OCI-M1 (cell line): ENCODE measurements around the gene USF2.

Source experiments
- DNase-seq: peaks from one replicate; lab custom pipeline; 2025; lab: John Stamatoyannopoulos, UW

USF2 gene

DNA sequence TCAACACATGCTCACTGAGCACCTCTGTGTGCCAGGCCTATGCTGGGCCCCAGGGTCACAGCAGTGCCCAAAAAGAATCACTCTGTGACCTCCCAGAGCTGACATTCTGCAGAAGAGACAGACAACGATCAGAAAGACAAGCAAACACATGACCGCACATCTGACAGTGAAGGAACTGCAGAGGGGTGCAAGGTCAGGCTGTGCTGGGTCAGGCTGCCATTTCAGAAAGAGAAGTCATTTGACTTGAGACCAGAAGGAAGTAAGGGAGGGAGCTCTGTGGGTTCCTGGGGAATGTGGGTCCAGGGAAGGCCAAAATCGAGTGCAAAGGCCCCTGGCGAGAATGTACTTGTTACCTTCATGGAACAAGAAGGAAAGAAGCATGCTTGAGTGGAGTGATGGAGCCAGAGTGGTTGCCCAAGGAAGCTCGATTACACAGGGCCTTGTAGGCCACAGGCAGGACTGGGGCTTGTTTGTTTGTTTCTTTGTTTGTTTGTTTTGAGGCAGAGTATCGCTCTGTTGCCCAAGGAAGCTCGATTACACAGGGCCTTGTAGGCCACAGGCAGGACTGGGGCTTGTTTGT lies 48.8 kb downstream of the USF2 start:
- no peak for DNase-seq

DNA sequence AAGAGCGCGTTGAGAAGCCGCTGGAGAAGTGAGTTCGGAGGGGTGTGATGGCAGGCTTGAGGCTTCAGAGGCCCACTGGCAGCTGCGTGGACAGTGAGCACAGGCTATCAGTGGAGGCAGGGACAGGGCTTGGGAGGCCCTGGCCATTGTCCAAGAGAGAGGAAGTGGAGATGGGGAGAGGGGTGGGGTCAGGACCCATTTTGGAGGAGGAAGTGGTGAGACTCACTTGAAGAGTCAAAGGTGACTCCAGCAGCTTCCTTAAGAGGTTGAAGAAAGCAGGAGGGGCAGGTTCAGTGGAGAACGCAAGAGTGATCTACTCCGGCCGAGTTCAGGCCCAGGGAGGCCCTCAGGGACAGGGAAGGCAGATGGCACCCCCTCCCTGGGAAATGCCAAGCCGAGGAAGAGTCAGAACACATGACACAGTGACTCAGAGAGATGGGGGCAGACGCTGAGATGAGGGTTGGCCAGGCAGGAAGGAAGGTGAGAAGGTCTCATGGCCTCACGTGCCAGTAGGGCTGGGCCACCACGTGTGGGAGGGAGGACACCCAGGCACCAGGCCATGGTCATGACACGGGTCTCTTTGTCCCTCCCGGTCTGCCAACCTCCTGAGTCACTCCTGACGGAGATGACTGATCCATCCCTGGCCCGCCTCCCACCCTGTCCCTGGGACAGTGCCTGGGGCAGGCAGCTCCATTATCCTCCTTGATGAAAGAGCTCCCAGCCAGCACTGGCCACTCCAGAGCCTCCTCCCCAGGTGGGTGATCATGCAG lies 50.1 kb downstream of the USF2 start:
- DNase-seq = peak; percentile 48

DNA sequence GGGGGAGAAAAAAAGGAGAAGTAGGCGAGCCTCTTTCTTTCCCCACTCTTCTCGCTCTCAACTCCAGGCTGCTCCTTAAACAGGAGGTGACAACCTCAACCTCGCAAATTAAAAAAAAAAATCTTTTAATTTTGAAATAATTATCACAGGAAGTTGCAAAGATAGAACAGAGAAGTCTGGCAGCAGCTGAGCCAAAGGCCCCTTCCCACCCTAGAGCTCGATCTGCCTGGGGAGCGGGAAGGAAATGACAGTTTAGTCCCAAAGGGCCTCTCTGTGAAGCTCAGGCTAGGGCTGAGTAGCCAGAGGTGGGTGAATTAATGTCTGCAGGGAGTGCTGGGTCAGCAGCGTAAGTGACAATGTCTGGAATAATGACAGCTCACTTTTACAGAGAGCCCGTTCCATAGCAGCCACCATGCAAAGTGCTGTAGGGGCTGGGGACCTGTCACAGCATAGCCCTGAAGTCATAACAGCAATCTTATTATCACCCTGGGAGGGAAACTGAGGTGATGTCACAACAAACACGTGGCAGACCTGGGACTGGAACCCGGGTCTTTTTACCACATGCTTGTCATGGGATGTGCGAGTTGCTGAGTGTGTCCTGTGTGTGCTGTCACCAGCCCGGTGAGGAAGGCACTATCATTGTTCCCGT lies 51.4 kb downstream of the USF2 start:
- no peak for DNase-seq

DNA sequence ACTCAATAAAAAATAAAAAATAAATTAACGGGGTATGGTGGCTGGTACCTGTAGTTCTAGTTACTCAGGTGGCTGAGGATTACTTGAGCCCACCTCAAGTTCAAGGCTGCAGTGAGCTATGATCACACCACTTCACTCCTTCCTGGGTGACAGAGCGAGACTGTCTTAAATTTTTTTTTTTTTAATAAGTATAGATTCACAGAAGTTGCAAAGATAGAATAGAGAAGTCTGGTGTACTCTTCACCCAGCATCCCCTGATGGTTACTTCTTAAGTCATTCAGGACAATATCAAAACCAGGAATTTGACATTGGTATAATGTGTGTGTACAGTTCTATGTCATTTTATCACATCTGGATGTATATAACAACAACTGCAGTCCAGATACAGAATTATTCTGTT lies 52.5 kb downstream of the USF2 start:
- DNase-seq = no peak

DNA sequence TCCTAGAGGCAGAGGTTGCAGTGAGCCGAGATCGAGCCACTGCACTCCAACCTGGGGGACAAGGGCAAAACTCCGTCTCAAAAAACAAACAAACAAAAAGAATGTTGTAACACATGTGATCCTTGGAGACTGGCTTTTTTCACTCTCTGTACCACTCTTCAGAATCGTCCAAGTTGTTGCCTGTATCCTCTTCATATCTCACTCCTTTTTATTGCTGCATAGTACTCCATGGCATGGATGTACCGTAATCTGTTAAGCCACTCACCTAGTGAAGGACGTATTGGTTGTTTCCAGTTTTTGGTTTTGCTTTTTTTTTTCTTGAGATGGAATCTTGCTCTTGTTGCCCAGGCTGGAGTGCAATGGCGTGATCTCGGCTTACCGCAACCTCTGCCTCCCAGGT lies 53.3 kb downstream of the USF2 start:
- no peak for DNase-seq

DNA sequence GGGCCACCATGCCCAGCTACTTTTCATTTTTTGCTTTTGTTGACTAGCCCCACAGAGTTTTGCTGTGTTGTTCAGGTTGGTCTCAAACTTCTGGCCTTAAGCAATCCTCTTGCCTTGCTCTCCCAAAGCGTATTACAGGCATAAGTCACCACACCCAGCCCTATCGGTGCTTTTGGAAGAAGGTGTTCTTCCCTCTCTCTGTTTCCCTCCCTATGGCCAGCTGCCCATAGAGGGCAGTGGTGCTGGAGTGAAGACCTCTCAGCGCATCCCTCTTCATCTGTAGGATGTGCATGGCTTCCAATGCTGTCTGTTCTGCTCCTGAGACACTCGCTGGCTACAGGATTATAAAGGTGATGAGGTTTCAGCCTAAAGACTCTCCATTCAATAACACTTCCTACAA lies 58.9 kb downstream of the USF2 start:
- DNase-seq = peak; percentile 49

DNA sequence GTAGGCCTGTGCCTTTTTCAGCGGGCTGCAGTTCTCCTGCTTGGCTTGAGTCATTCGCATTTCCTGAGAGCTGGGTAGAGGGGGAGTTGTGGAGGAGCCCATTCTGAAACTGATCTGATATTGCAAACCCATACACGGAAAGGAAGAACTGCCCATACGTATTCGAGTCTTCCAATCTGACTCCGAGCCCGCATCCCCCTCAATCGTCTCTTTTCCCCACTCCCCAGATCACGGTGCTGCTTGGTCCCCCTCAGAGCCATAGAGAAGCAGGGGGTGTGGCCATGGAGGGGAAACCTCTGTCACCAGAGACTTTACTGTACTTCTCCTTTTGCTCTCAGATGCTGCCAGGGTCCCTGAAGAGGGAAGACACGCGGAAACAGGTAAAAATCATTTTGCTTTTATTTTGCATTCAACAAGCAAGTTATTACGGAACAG lies 60.1 kb downstream of the USF2 start, which contains the start of gene CD22:
CD22 (plus strand) TSS at position 337 of the 435 bp plus-strand sequence. CDS start 2,854 bp downstream, outside the sequence.
- DNase-seq = peak; percentile 34

DNA sequence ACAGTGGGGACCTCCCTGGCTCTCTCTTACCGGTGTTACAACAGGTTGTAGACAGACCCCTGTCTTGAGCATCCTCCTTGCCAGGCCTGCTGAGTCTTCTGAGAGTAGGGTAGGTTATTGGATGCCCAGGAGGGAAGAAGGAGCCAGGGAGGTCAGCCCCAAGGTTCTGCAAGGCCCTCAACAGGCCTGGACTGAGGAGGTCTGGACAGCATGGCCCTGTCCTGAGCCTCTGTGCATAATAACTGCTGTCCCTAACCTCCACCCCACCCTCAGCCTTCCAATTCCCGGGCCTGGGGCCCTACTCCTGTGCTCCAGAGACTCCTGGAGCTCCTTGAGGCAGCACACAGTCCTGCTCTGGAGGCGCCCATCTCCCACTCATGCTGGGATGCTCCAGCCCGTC lies 60.6 kb downstream of the USF2 start:
- DNase-seq = no peak
